Measurements from ENCODE around the gene ADAMTS19.

DNA sequence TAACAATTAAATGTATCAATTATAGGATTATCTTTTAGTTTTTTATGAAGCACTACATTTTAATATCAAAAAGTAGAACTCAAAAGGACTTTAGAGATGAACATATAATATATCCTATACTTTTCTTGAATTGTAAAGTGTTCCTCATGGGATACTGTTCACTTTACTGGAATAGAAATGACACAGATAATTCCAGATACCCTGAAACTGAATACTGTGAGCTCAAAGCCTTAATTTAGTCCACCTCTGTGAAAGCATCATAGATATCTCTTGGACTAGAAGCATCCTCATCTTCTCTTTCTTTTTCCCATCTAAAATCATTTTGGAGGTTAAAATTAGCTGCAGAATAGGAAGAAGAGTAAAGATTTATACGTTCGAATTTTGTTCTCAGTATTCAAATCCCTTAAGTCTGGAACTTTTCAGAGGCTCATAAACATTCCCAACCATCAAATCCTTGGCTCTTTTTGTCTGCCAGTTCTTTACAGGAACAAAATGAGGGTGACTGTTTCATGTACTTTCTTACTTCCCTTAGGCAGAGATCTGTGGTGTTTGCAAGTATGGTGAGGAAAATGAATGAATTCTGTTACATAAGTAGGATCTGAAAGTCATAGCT lies 49.4 kb downstream of the ADAMTS19 start:
- TF ChIP-seq ARNTL (CRISPR knock-in tag; IDR thresholded peaks at IDR 0.05; ENCODE audit: borderline replicate concordance, low read depth) (no peak), ZNF565 (CRISPR knock-in tag; conservative IDR thresholded peaks at IDR 0.05; ENCODE audit: low read depth) (no peak), ESRRG (CRISPR knock-in tag; IDR thresholded peaks at IDR 0.05) (no peak)

Measured in SK-N-SH treated with all-trans-retinoic acid at 6 μM for 48 hours (cell line).